ENCODE results near the gene FMNL1. TPM values are rescaled to one million over a fixed set of nuclear protein-coding genes. Genes with fewer than 3 reads are reported as not detected.

The FMNL1 gene
- polyA plus RNA-seq, 3 donors = 23.8 to 826 (median 24.8) TPM

DNA sequence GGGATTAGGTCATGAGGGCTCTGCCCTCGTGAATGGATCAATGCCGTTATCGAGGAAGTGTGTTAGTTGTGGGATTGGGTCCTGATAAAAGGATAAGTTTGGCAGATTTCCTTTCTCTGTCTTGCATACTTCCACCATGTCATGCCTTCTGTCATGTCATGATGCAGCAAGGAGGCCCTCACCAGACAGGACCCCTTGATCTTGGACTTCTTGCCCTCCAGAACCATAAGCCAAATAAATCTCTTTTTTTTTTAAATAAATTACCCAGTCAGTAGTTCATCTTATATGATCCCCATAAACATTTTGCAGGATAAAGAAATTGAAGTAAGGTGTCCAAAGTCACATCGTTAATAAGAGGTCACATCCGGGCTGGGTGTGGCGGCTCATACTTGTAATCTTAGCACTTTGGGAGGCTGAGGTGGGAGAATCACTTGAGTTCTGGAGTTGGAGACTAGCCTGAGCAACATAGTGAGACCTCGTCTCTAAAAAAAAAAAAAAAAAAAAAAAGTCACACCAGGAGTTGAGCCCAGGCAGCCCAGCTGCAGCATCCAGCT, 34.8 kb upstream of the FMNL1 start:
- intact Hi-C loops (cut with micrococcal nuclease) = no loop called here
- Histone ChIP-seq H4K20me1 (ENCODE audit: insufficient read depth, low read length) (no peaks in the 10 kb centered on the region), H2AFZ (ENCODE audit: insufficient read depth, low read depth, low read length, poor library complexity, severe bottlenecking) (no peak overlapping the region), H3K9ac (ENCODE audit: insufficient read depth, low read length, poor library complexity, severe bottlenecking) (no peak overlapping the region), H3K27me3 (ENCODE audit: control insufficient read depth in 2 of 2, insufficient read depth in 2 of 2, low read length in 2 of 2) (no peaks in the 10 kb centered on the region), H3K27ac (ENCODE audit: low read depth in 1 of 2, low read length in 2 of 2) (no peak overlapping the region), H3K9me3 (replicated peaks in 1 of 2; ENCODE audit: control insufficient read depth in 1 of 2, insufficient read depth in 1 of 2, low read length in 2 of 2) (no peaks in the 10 kb centered on the region), H3K4me2 (replicated peaks; ENCODE audit: extremely low read depth, low read length, poor library complexity, severe bottlenecking) (no peak overlapping the region), H3K4me1 (ENCODE audit: control insufficient read depth in 1 of 2, insufficient read depth in 2 of 2, low read length in 2 of 2) (peaks cover 3 to 11% of the 10 kb centered on the region in 2 donors), H3K4me3 (replicated peaks in 1 of 3; ENCODE audit: low read depth in 2 of 3, low read length in 3 of 3) (no peak overlapping the region), H3K79me2 (ENCODE audit: insufficient read depth, low read length) (no peaks in the 10 kb centered on the region), H3K36me3 (replicated peaks in 1 of 2; ENCODE audit: control insufficient read depth in 1 of 2, insufficient read depth in 2 of 2, low read length in 2 of 2) (no peaks in the 10 kb centered on the region)
- WGBS (ENCODE audit: insufficient coverage) = 0% methylated on average over 1 of the region's 7 CpGs
- no peak for DNase-seq
- Mint-ChIP-seq H3K36me3 (peaks cover 0 to 2% of the 10 kb centered on the region in 2 donors), H3K27me3 (ENCODE audit: low read depth in 3 of 3) (peaks cover 0 to 2% (median 0%) of the 10 kb centered on the region in 3 donors), H3K27ac (peak overlapping the region in 1 of 7 donors; percentile 46), H3K4me1 (peaks cover 14% of the 10 kb centered on the region), H3K9me3 (no peaks in the 10 kb centered on the region), H3K4me3 (no peak overlapping the region)
- TF ChIP-seq, protein P1, sequence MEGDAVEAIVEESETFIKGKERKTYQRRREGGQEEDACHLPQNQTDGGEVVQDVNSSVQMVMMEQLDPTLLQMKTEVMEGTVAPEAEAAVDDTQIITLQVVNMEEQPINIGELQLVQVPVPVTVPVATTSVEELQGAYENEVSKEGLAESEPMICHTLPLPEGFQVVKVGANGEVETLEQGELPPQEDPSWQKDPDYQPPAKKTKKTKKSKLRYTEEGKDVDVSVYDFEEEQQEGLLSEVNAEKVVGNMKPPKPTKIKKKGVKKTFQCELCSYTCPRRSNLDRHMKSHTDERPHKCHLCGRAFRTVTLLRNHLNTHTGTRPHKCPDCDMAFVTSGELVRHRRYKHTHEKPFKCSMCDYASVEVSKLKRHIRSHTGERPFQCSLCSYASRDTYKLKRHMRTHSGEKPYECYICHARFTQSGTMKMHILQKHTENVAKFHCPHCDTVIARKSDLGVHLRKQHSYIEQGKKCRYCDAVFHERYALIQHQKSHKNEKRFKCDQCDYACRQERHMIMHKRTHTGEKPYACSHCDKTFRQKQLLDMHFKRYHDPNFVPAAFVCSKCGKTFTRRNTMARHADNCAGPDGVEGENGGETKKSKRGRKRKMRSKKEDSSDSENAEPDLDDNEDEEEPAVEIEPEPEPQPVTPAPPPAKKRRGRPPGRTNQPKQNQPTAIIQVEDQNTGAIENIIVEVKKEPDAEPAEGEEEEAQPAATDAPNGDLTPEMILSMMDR (IDR thresholded peaks at IDR 0.05) = no peak

GRCh38 chr17:45189009-45189408, 32.7 kb upstream of the FMNL1 start:
- Histone ChIP-seq H3K79me2 (ENCODE audit: insufficient read depth, low read length) (no peaks in the 10 kb centered on the region), H3K9ac (ENCODE audit: insufficient read depth, low read length, poor library complexity, severe bottlenecking) (no peak overlapping the region), H3K4me3 (replicated peaks in 1 of 3; ENCODE audit: low read depth in 2 of 3, low read length in 3 of 3) (no peak overlapping the region), H3K27me3 (ENCODE audit: control insufficient read depth in 2 of 2, insufficient read depth in 2 of 2, low read length in 2 of 2) (no peaks in the 10 kb centered on the region), H3K9me3 (replicated peaks in 1 of 2; ENCODE audit: control insufficient read depth in 1 of 2, insufficient read depth in 1 of 2, low read length in 2 of 2) (no peaks in the 10 kb centered on the region), H4K20me1 (ENCODE audit: insufficient read depth, low read length) (no peaks in the 10 kb centered on the region), H3K27ac (ENCODE audit: low read depth in 1 of 2, low read length in 2 of 2) (no peak overlapping the region), H3K4me1 (ENCODE audit: control insufficient read depth in 1 of 2, insufficient read depth in 2 of 2, low read length in 2 of 2) (peaks cover 0 to 6% of the 10 kb centered on the region in 2 donors), H3K4me2 (replicated peaks; ENCODE audit: extremely low read depth, low read length, poor library complexity, severe bottlenecking) (no peak overlapping the region), H3K36me3 (replicated peaks in 1 of 2; ENCODE audit: control insufficient read depth in 1 of 2, insufficient read depth in 2 of 2, low read length in 2 of 2) (no peaks in the 10 kb centered on the region), H2AFZ (ENCODE audit: insufficient read depth, low read depth, low read length, poor library complexity, severe bottlenecking) (no peak overlapping the region)
- no peak for DNase-seq
- no CpG with 5 or more reads among the region's 2 CpGs for WGBS (ENCODE audit: insufficient coverage)
- TF ChIP-seq, protein P1 (IDR thresholded peaks at IDR 0.05) = no peak
- Mint-ChIP-seq H3K9me3 (no peaks in the 10 kb centered on the region), H3K27ac (peak overlapping the region in 1 of 7 donors; percentile 26), H3K27me3 (ENCODE audit: low read depth in 3 of 3) (peaks cover 0 to 4% (median 0%) of the 10 kb centered on the region in 3 donors), H3K36me3 (peaks cover 0 to 2% of the 10 kb centered on the region in 2 donors), H3K4me3 (no peak overlapping the region), H3K4me1 (peaks cover 11% of the 10 kb centered on the region)
- intact Hi-C loops (cut with micrococcal nuclease) = no loop called here

All from CD14-positive monocyte (primary cell).